ENCODE results near the gene MRPL27. TPM values are rescaled to one million over a fixed set of nuclear protein-coding genes. Genes with fewer than 3 reads are reported as not detected.
A peak's percentile ranks its signal among the peaks of the same experiment; 100 is the strongest.
"Not testable (repeated sequence)": the region's sequence is repeated elsewhere in the genome, so short reads cannot be mapped to it uniquely, and the experiment has no call there.

The MRPL27 gene
- total RNA-seq, 2 donors from 2014 or later, result 70.9 to 76.7 TPM

- no peak overlapping the region for H3K27ac ChIP-seq (ENCODE audit: low read depth, low read length)
- 92% methylated on average over 2 of the region's 2 CpGs; no CpG with 5 or more reads in 1 of the 2 experiments for WGBS, 2 experiments (ENCODE audit: insufficient coverage in 1 of 2, insufficient read length in 1 of 2)
- no peaks in the 10 kb centered on the region for H3K4me1 ChIP-seq (ENCODE audit: control insufficient read depth, insufficient read depth, low read length)
- no peak overlapping the region for H3K4me3 ChIP-seq (ENCODE audit: low read length)
- peak; percentile 35 for DNase-seq
- no peaks in the 10 kb centered on the region for H3K36me3 ChIP-seq (ENCODE audit: control insufficient read depth, insufficient read depth, low read length)
- no peak overlapping the region for H3K9ac ChIP-seq (ENCODE audit: extremely low read depth, low read length, poor library complexity, severe bottlenecking)
- Mint-ChIP-seq H3K27me3 (ENCODE audit: insufficient read depth) (no peaks in the 10 kb centered on the region), H3K4me1 (peaks cover 7% of the 10 kb centered on the region), H3K9me3 (peaks cover 15% of the 10 kb centered on the region), H3K4me3 (no peak overlapping the region), H3K36me3 (ENCODE audit: low read depth) (no peaks in the 10 kb centered on the region), H3K27ac (no peak overlapping the region)
- H3K9me3 ChIP-seq (ENCODE audit: control insufficient read depth, low read length), result peaks cover 25% of the 10 kb centered on the region
- H3K27me3 ChIP-seq (ENCODE audit: control insufficient read depth, insufficient read depth, low read length, poor library complexity, severe bottlenecking), result no peaks in the 10 kb centered on the region
- TF ChIP-seq, protein P1, sequence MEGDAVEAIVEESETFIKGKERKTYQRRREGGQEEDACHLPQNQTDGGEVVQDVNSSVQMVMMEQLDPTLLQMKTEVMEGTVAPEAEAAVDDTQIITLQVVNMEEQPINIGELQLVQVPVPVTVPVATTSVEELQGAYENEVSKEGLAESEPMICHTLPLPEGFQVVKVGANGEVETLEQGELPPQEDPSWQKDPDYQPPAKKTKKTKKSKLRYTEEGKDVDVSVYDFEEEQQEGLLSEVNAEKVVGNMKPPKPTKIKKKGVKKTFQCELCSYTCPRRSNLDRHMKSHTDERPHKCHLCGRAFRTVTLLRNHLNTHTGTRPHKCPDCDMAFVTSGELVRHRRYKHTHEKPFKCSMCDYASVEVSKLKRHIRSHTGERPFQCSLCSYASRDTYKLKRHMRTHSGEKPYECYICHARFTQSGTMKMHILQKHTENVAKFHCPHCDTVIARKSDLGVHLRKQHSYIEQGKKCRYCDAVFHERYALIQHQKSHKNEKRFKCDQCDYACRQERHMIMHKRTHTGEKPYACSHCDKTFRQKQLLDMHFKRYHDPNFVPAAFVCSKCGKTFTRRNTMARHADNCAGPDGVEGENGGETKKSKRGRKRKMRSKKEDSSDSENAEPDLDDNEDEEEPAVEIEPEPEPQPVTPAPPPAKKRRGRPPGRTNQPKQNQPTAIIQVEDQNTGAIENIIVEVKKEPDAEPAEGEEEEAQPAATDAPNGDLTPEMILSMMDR (conservative IDR thresholded peaks at IDR 0.05), result no peak
Observed at GRCh38 chr17:50337956-50338355, 35.0 kb downstream of the MRPL27 start.

GRCh38 chr17:50333291-50334057 is 39.5 kb downstream of the MRPL27 start:
- not testable (repeated sequence) for H3K36me3 Mint-ChIP-seq (ENCODE audit: low read depth); H3K4me3 Mint-ChIP-seq; H3K4me3 ChIP-seq (ENCODE audit: low read length); H3K9me3 Mint-ChIP-seq; H3K36me3 ChIP-seq (ENCODE audit: control insufficient read depth, insufficient read depth, low read length); H3K27ac ChIP-seq (ENCODE audit: low read depth, low read length); H3K9ac ChIP-seq (ENCODE audit: extremely low read depth, low read length, poor library complexity, severe bottlenecking); H3K27me3 ChIP-seq (ENCODE audit: control insufficient read depth, insufficient read depth, low read length, poor library complexity, severe bottlenecking); H3K4me1 ChIP-seq (ENCODE audit: control insufficient read depth, insufficient read depth, low read length); H3K27me3 Mint-ChIP-seq (ENCODE audit: insufficient read depth)
- TF ChIP-seq, protein P1 (conservative IDR thresholded peaks at IDR 0.05), result peak; percentile 48
- H3K27ac Mint-ChIP-seq, result peak overlapping the region; percentile 44
- peaks cover 14% of the 10 kb centered on the region for H3K9me3 ChIP-seq (ENCODE audit: control insufficient read depth, low read length)
- peak; percentile 75 for DNase-seq
- 87 to 93% methylated on average over 3 to 10 of the region's 14 CpGs for WGBS, 2 experiments (ENCODE audit: insufficient coverage in 1 of 2, insufficient read length in 1 of 2)
- peaks cover 17% of the 10 kb centered on the region for H3K4me1 Mint-ChIP-seq

GRCh38 chr17:50332196-50332595 is 40.8 kb downstream of the MRPL27 start:
- TF ChIP-seq, protein P1 (conservative IDR thresholded peaks at IDR 0.05), result no peak
- Histone ChIP-seq H3K9me3 (ENCODE audit: control insufficient read depth, low read length) (peaks cover 1% of the 10 kb centered on the region), H3K36me3 (ENCODE audit: control insufficient read depth, insufficient read depth, low read length) (no peaks in the 10 kb centered on the region), H3K27me3 (ENCODE audit: control insufficient read depth, insufficient read depth, low read length, poor library complexity, severe bottlenecking) (no peaks in the 10 kb centered on the region), H3K4me1 (ENCODE audit: control insufficient read depth, insufficient read depth, low read length) (peaks cover 5% of the 10 kb centered on the region), H3K27ac (ENCODE audit: low read depth, low read length) (no peak overlapping the region), H3K4me3 (ENCODE audit: low read length) (no peak overlapping the region), H3K9ac (ENCODE audit: extremely low read depth, low read length, poor library complexity, severe bottlenecking) (no peak overlapping the region)
- Mint-ChIP-seq H3K27me3 (ENCODE audit: insufficient read depth) (no peaks in the 10 kb centered on the region), H3K27ac (no peak overlapping the region), H3K4me3 (no peak overlapping the region), H3K9me3 (no peaks in the 10 kb centered on the region), H3K36me3 (ENCODE audit: low read depth) (no peaks in the 10 kb centered on the region), H3K4me1 (peaks cover 17% of the 10 kb centered on the region)
- DNase-seq, result no peak
- WGBS, 2 experiments (ENCODE audit: insufficient coverage in 1 of 2, insufficient read length in 1 of 2), result 87 to 91% methylated on average over 6 of the region's 6 CpGs

Measured in endodermal cell (in vitro differentiated cells).